OCI-LY7 (cell line): Measurements from ENCODE around the gene LRIG2. TPM values are rescaled to one million over a fixed set of nuclear protein-coding genes. Genes with fewer than 3 reads are reported as not detected.

ENCODE experiments used
- BruUV-seq: library from RNA; stranded (reverse); fragments of 400-500 nt; replicated peaks from 2 replicates; lab custom pipeline; 2021; lab: Mats Ljungman, UMichigan
- CTCF ChIA-PET: fragments of 300-600 bp; sonication (Branson Sonifier 250); formaldehyde crosslinking; loops from one replicate; lab custom pipeline; 2022; ENCODE audit warnings: antibody characterized with exemption; ENCODE audit not compliant: unreplicated experiment; lab: Charles Lee
- POLR2A ChIA-PET: fragments of 300-600 bp; sonication (Branson Sonifier 250); formaldehyde crosslinking; loops from one replicate; lab custom pipeline; 2022; ENCODE audit warnings: antibody characterized with exemption; lab: Charles Lee
- DNase-seq: peaks from one replicate; pipeline ENCODE4 v3.0.0-alpha.2; 2015; ENCODE audit warnings: low spot score
- H2AFZ ChIP-seq: fragments of 200-600 bp; sonication (generic), shearing (Covaris generic); 2 replicates; pipeline ENCODE4 v1.6.1; 2014; ENCODE audit warnings: mild to moderate bottlenecking, antibody characterized with exemption, low read length, moderate library complexity
- H3K27ac ChIP-seq: fragments of 200-600 bp; sonication (generic); 2 replicates; pipeline ENCODE4 v1.5.1; 2014; ENCODE audit warnings: mixed run types, low read depth, mild to moderate bottlenecking, moderate library complexity, low read length, inconsistent platforms; ENCODE audit not compliant: poor library complexity, severe bottlenecking
- H3K36me3 ChIP-seq: fragments of 200-600 bp; sonication (generic); 2 replicates; pipeline ENCODE4 v1.6.1; 2014; ENCODE audit warnings: mild to moderate bottlenecking, antibody characterized with exemption, low read length, moderate library complexity, mixed read lengths; ENCODE audit not compliant: insufficient read depth
- H3K4me1 ChIP-seq: fragments of 200-600 bp; sonication (generic); 2 replicates; pipeline ENCODE4 v1.5.1; 2014; ENCODE audit warnings: mild to moderate bottlenecking, low read length; ENCODE audit not compliant: insufficient read depth, poor library complexity, severe bottlenecking
- H3K4me2 ChIP-seq: fragments of 200-600 bp; sonication (generic); 2 replicates; pipeline ENCODE4 v1.6.1; 2014; ENCODE audit warnings: mild to moderate bottlenecking, low read length
- H3K4me3 ChIP-seq: fragments of 200-600 bp; sonication (generic); 2 replicates; pipeline ENCODE4 v1.5.1; 2014; ENCODE audit warnings: mild to moderate bottlenecking, low read depth, low read length; ENCODE audit not compliant: poor library complexity, severe bottlenecking
- H3K79me2 ChIP-seq: fragments of 200-600 bp; sonication (generic); 2 replicates; pipeline ENCODE4 v1.6.1; 2016; ENCODE audit warnings: low read depth, mild to moderate bottlenecking, low read length, moderate library complexity, mixed read lengths; ENCODE audit not compliant: insufficient read depth
- H3K9me2 ChIP-seq: fragments of 200-600 bp; sonication (generic); 2 replicates; pipeline ENCODE4 v1.6.1; 2016; ENCODE audit warnings: mild to moderate bottlenecking, low read length, mixed read lengths; ENCODE audit not compliant: insufficient read depth
- H3K9me3 ChIP-seq: fragments of 200-600 bp; sonication (generic); 2 replicates; pipeline ENCODE4 v1.6.1; 2014; ENCODE audit warnings: mild to moderate bottlenecking, mixed run types, low read length, mixed read lengths
- H4K20me1 ChIP-seq: fragments of 200-600 bp; sonication (generic); 2 replicates; pipeline ENCODE4 v1.6.1; 2014; ENCODE audit warnings: mild to moderate bottlenecking, antibody characterized with exemption, low read length, moderate library complexity, mixed read lengths; ENCODE audit not compliant: insufficient read depth
- EZH2phosphoT487 ChIP-seq: fragments of 200-600 bp; sonication (generic); IDR thresholded peaks from 2 replicates; pipeline ENCODE4 v1.6.1; 2018; ENCODE audit warnings: low read depth, borderline replicate concordance, mild to moderate bottlenecking, mixed run types, antibody characterized with exemption, low read length, moderate library complexity, mixed read lengths
- intact Hi-C: fragments of 100-400 bp; cut with micrococcal nuclease; formaldehyde crosslinking; loops from one replicate; pipeline ENCODE4 v1.10.0; 2022; ENCODE audit not compliant: unreplicated experiment
- total RNA-seq, 2 experiments: library from RNA; depleted of rRNA in 1 of 2; stranded (reverse); fragments of >200 nt in 1 of 2; shearing (Covaris generic) in 1 of 2; gene quantifications; 2 replicates each; pipeline ENCODE4 v1.2.3, GENCODE V29; 2014 to 2022
- TF ChIP-seq, protein P1 (sequence below): fragments of 200-600 bp; sonication (generic); conservative IDR thresholded peaks from 2 replicates; pipeline ENCODE4 v1.5.1; 2014; ENCODE audit warnings: mild to moderate bottlenecking, antibody characterized with exemption, low read length, moderate library complexity, mixed read lengths

Gene LRIG2
- total RNA-seq, 2 experiments from 2014 or later: 11.6 to 16.7 TPM

- Histone ChIP-seq H3K79me2 (no peaks in the 10 kb centered on the region), H3K36me3 (no peaks in the 10 kb centered on the region), H3K4me3 (no peak overlapping the region), H4K20me1 (no peaks in the 10 kb centered on the region), H3K4me2 (no peak overlapping the region), H3K27ac (no peak overlapping the region), H3K9me3 (no peaks in the 10 kb centered on the region), H2AFZ (no peak overlapping the region), H3K4me1 (no peaks in the 10 kb centered on the region), H3K9me2 (no peaks in the 10 kb centered on the region)
- no peak for DNase-seq
- CTCF ChIA-PET: no interaction called here
- TF ChIP-seq, protein P1, sequence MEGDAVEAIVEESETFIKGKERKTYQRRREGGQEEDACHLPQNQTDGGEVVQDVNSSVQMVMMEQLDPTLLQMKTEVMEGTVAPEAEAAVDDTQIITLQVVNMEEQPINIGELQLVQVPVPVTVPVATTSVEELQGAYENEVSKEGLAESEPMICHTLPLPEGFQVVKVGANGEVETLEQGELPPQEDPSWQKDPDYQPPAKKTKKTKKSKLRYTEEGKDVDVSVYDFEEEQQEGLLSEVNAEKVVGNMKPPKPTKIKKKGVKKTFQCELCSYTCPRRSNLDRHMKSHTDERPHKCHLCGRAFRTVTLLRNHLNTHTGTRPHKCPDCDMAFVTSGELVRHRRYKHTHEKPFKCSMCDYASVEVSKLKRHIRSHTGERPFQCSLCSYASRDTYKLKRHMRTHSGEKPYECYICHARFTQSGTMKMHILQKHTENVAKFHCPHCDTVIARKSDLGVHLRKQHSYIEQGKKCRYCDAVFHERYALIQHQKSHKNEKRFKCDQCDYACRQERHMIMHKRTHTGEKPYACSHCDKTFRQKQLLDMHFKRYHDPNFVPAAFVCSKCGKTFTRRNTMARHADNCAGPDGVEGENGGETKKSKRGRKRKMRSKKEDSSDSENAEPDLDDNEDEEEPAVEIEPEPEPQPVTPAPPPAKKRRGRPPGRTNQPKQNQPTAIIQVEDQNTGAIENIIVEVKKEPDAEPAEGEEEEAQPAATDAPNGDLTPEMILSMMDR: no peak
- no peak for TF ChIP-seq EZH2phosphoT487
- BruUV-seq: TSS peak; percentile 16
- intact Hi-C loops: no loop called here
- POLR2A ChIA-PET: interaction anchor here (0.9 kb wide), 1 partner anchor 15 kb away, joined by 4 read pairs; no protein-coding TSS in a partner anchor
These were observed 46.0 kb upstream of the LRIG2 start for GRCh38 chr1:113027007-113027406.

GRCh38 chr1:113027449-113027848, 45.5 kb upstream of the LRIG2 start:
- Histone ChIP-seq H3K36me3 (no peaks in the 10 kb centered on the region), H3K4me2 (no peak overlapping the region), H3K4me1 (no peaks in the 10 kb centered on the region), H3K79me2 (no peaks in the 10 kb centered on the region), H2AFZ (no peak overlapping the region), H3K4me3 (no peak overlapping the region), H4K20me1 (no peaks in the 10 kb centered on the region), H3K9me2 (no peaks in the 10 kb centered on the region), H3K9me3 (no peaks in the 10 kb centered on the region), H3K27ac (no peak overlapping the region)
- POLR2A ChIA-PET: interaction anchor here (0.6 to 0.9 kb wide), 2 partner anchors 15 to 44 kb away, joined by 3 to 4 read pairs; no protein-coding TSS in a partner anchor
- CTCF ChIA-PET: no interaction called here
- no peak for TF ChIP-seq EZH2phosphoT487
- TF ChIP-seq, protein P1: no peak
- no TSS peak for BruUV-seq
- DNase-seq: no peak
- intact Hi-C loops: no loop called here

- no peaks in the 10 kb centered on the region for H4K20me1 ChIP-seq
- no TSS peak for BruUV-seq
- H3K27ac ChIP-seq: no peak overlapping the region
- intact Hi-C loops: no loop called here
- H3K36me3 ChIP-seq: no peaks in the 10 kb centered on the region
- H3K79me2 ChIP-seq: no peaks in the 10 kb centered on the region
- no peaks in the 10 kb centered on the region for H3K4me1 ChIP-seq
- H3K4me2 ChIP-seq: no peak overlapping the region
- ChIA-PET CTCF (no interaction called here), POLR2A (interaction anchor here (0.7 kb wide), 1 partner anchor 152 kb away, joined by 3 read pairs; no protein-coding TSS in a partner anchor)
- H3K9me3 ChIP-seq: no peaks in the 10 kb centered on the region
- no peak for TF ChIP-seq EZH2phosphoT487
- TF ChIP-seq, protein P1: no peak
- H3K4me3 ChIP-seq: no peak overlapping the region
- no peak for DNase-seq
- no peak overlapping the region for H2AFZ ChIP-seq
- no peaks in the 10 kb centered on the region for H3K9me2 ChIP-seq
These were observed 43.2 kb upstream of the LRIG2 start for GRCh38 chr1:113029822-113030221.
